K562 (cell line): ENCODE results near the gene HNMT. TPM values are rescaled to one million over a fixed set of nuclear protein-coding genes. Genes with fewer than 3 reads are reported as not detected.

Experiments
- ATAC-seq: fragments of 200-7000 bp; cut with Tn5 transposase; 3 replicates; pipeline ENCODE4 v1.9.1; 2020; ENCODE audit warnings: moderate library complexity
- BruUV-seq: library from RNA; stranded (reverse); fragments of 400-500 nt; replicated peaks from 2 replicates; lab custom pipeline; 2021; lab: Mats Ljungman, UMichigan
- CTCF ChIA-PET: fragments of 300-600 bp; formaldehyde crosslinking; extraction: SDS; loops from one replicate; lab custom pipeline; 2021; ENCODE audit warnings: low intra/inter-chr PET ratio; lab: Yijun Ruan, JAX
- POLR2A ChIA-PET: fragments of 300-600, 350-650 bp; sonication (Branson Sonifier 250); formaldehyde crosslinking; extraction: SDS; loops from one replicate; lab custom pipeline; 2021; ENCODE audit warnings: antibody characterized with exemption, inconsistent platforms; lab: Yijun Ruan, JAX
- DNase-seq, 4 experiments: peaks; one replicate each; pipeline versions ENCODE4 v3.0.0 to v3.0.0-alpha.2; 2011 to 2018; ENCODE audit warnings: low spot score in 3 of 4, mixed read lengths in 3 of 4; ENCODE audit errors: extremely low read depth in 1 of 4
- FAIRE-seq: peaks from 2 replicates; lab custom pipeline; 2011; peaks lifted over from hg19 to GRCh38; lab: Jason Lieb, UNC
- H2AFZ ChIP-seq: 2 replicates; pipeline ENCODE4 v1.6.0; 2011; ENCODE audit warnings: low read depth, low read length, control low read depth, inconsistent platforms
- H3K27ac ChIP-seq: fragments of 200-600 bp; 3 replicates; pipeline ENCODE4 v1.8.0; 2011; ENCODE audit warnings: low read depth, mild to moderate bottlenecking, control low read depth, inconsistent platforms, low read length, moderate library complexity, mixed read lengths; ENCODE audit errors: extremely low read depth
- H3K27me3 ChIP-seq, 2 experiments: fragments of 300-600 bp in 1 of 2; 2 replicates in 1 of 2; 3 replicates in 1 of 2; pipeline versions ENCODE4 v1.6.0 to v1.8.0; 2011; ENCODE audit warnings: inconsistent platforms in 2 of 2, low read length in 2 of 2, mild to moderate bottlenecking in 1 of 2, mixed read lengths in 1 of 2, moderate library complexity in 1 of 2; ENCODE audit not compliant: control insufficient read depth in 2 of 2, insufficient read depth in 2 of 2
- H3K36me3 ChIP-seq: fragments of 300-600 bp; 3 replicates; pipeline ENCODE4 v1.8.0; 2011; ENCODE audit warnings: mild to moderate bottlenecking, low read length, inconsistent platforms; ENCODE audit not compliant: control insufficient read depth, insufficient read depth
- H3K4me1 ChIP-seq, 2 experiments: fragments of 200-600 bp in 1 of 2; replicated peaks in 1 of 2; 2 replicates in 1 of 2; 3 replicates in 1 of 2; pipeline versions ENCODE4 v1.5.1 to v1.8.0; 2011; ENCODE audit warnings: inconsistent platforms in 2 of 2, low read length in 2 of 2, mild to moderate bottlenecking in 1 of 2, mixed read lengths in 1 of 2, moderate library complexity in 1 of 2; ENCODE audit not compliant: control insufficient read depth in 2 of 2, insufficient read depth in 2 of 2
- H3K4me2 ChIP-seq: 2 replicates; pipeline ENCODE4 v1.6.1; 2011; ENCODE audit warnings: low read length, control low read depth, inconsistent platforms, mixed read lengths; ENCODE audit not compliant: insufficient read depth
- H3K4me3 ChIP-seq: fragments of 200-600 bp; sonication (generic), shearing (Covaris generic); 2 replicates; pipeline ENCODE4 v1.5.1; 2016; ENCODE audit warnings: control low read depth, inconsistent platforms
- H3K79me2 ChIP-seq: fragments of 200-600 bp; 3 replicates; pipeline ENCODE4 v1.8.0; 2011; ENCODE audit warnings: low read length, inconsistent platforms; ENCODE audit not compliant: control insufficient read depth, insufficient read depth
- H3K9ac ChIP-seq, 2 experiments: 2 replicates each; pipeline versions ENCODE4 v1.6.0 to v1.6.1; 2011; ENCODE audit warnings: low read depth in 2 of 2, low read length in 2 of 2, control low read depth in 1 of 2, inconsistent platforms in 1 of 2, mild to moderate bottlenecking in 1 of 2, mixed read lengths in 1 of 2; ENCODE audit not compliant: insufficient read depth in 1 of 2
- H3K9me1 ChIP-seq: one replicate; pipeline ENCODE4 v1.6.0; 2011; ENCODE audit warnings: inconsistent platforms, mild to moderate bottlenecking, low read length, moderate library complexity; ENCODE audit not compliant: control insufficient read depth, insufficient read depth
- H3K9me3 ChIP-seq: replicated peaks from 2 replicates; pipeline ENCODE4 v1.5.1; 2011; ENCODE audit warnings: low read depth, low read length, inconsistent platforms; ENCODE audit not compliant: control insufficient read depth, insufficient read depth
- H4K20me1 ChIP-seq: replicated peaks from 2 replicates; pipeline ENCODE4 v1.6.1; 2011; ENCODE audit warnings: low read length, inconsistent platforms, mixed read lengths; ENCODE audit not compliant: control insufficient read depth, insufficient read depth
- ARID3B ChIP-seq: fragments of 250-450 bp; sonication (Bioruptor Pico); IDR thresholded peaks from 2 replicates; pipeline ENCODE4 v1.4.0; 2020; ENCODE audit warnings: borderline replicate concordance
- KAT7 ChIP-seq: sonication (generic); formaldehyde crosslinking; IDR thresholded peaks from 2 replicates; pipeline ENCODE4 v1.8.0; 2022; ENCODE audit warnings: missing genetic modification reagents, mild to moderate bottlenecking, borderline replicate concordance
- MCM2 ChIP-seq: fragments of 450-650 bp; IDR thresholded peaks from 2 replicates; pipeline ENCODE4 v1.6.1; 2017; ENCODE audit warnings: low read depth, mild to moderate bottlenecking
- MYNN ChIP-seq, 2 experiments: sonication (generic); formaldehyde crosslinking in 1 of 2; IDR thresholded peaks; 2 replicates each; pipeline versions ENCODE4 v1.5.0 to v1.6.1; 2016 to 2020; ENCODE audit warnings: antibody characterized with exemption in 1 of 2, missing genetic modification reagents in 1 of 2
- NFATC3 ChIP-seq: fragments of 450-650 bp; IDR thresholded peaks from 2 replicates; pipeline ENCODE4 v1.6.1; 2017; ENCODE audit warnings: mild to moderate bottlenecking
- NFXL1 ChIP-seq: fragments of 450-650 bp; formaldehyde crosslinking; IDR thresholded peaks from 2 replicates; pipeline ENCODE4 v1.4.0; 2021; ENCODE audit warnings: mild to moderate bottlenecking
- POLR2G ChIP-seq: fragments of 200-400 bp; formaldehyde crosslinking; IDR thresholded peaks from 2 replicates; pipeline ENCODE4 v1.6.1; 2017; ENCODE audit warnings: low read depth, mild to moderate bottlenecking, antibody characterized with exemption, low read length, moderate library complexity
- RB1 ChIP-seq: fragments of 450-650 bp; IDR thresholded peaks from 2 replicates; pipeline ENCODE4 v1.6.1; 2017; ENCODE audit warnings: low read depth, mild to moderate bottlenecking
- RUNX1 ChIP-seq: sonication (generic); IDR thresholded peaks from 2 replicates; pipeline ENCODE4 v1.6.1; 2016; ENCODE audit warnings: antibody characterized with exemption, low read depth
- SOX6 ChIP-seq: fragments of 450-650 bp; IDR thresholded peaks from 2 replicates; pipeline ENCODE4 v1.6.1; 2014; ENCODE audit warnings: mild to moderate bottlenecking
- UBTF ChIP-seq, 2 experiments: IDR thresholded peaks; 2 replicates each; pipeline ENCODE4 v1.6.1; 2012; ENCODE audit warnings: improper control_type of control experiment in 2 of 2, low read depth in 2 of 2, low read length in 2 of 2, borderline replicate concordance in 1 of 2
- USF2 ChIP-seq: sonication (generic); formaldehyde crosslinking; IDR thresholded peaks from 2 replicates; pipeline ENCODE4 v1.5.0; 2020; ENCODE audit warnings: missing genetic modification reagents
- YBX1 ChIP-seq: fragments of 450-650 bp; IDR thresholded peaks from 2 replicates; pipeline ENCODE4 v1.7.1; 2016; ENCODE audit warnings: mild to moderate bottlenecking
- ZNF274 ChIP-seq: IDR thresholded peaks from 2 replicates; pipeline ENCODE4 v1.6.1; 2011; ENCODE audit warnings: low read depth, mild to moderate bottlenecking, low read length, moderate library complexity, borderline replicate concordance
- WGBS: fragments of 100-300 bp; shearing (Covaris generic); methylation state at CpG from one replicate; pipeline ENCODE4 v1.1.6; 2016; ENCODE audit warnings: low coverage, mixed read lengths; ENCODE audit not compliant: insufficient coverage; ENCODE audit errors: missing lambda C conversion rate; 5-methylcytosine and 5-hydroxymethylcytosine counted together
- in situ Hi-C: fragments of 300-500 bp; cut with MboI; formaldehyde crosslinking; loops from 4 replicates; pipeline ENCODE4 v1.15.0; 2018; ENCODE audit warnings: inconsistent platforms, mixed read lengths
- intact Hi-C: fragments of 100-400 bp; cut with micrococcal nuclease; formaldehyde crosslinking; loops from 2 replicates; pipeline ENCODE4 v1.14.2; 2022
- polyA plus RNA-seq, 8 experiments: library from polyadenylated mRNA; depleted of rRNA in 4 of 8; stranded (reverse) in 5 of 8; unstranded in 3 of 8; fragments of >200 nt; fragmentation: Nextera tagmentation in 2 of 8; fragmentation: Illumina TruSeq in 1 of 8; extraction: Ambion mirVana in 2 of 8; extraction: Trizol in 1 of 8; gene quantifications; 2 replicates each; pipeline versions ENCODE4 v1.2.1 to v1.2.3, GENCODE V29; 2011 to 2014; ENCODE audit warnings: inconsistent platforms in 1 of 8, missing spikeins in 1 of 8
- total RNA-seq, 7 experiments: library from RNA; depleted of rRNA in 6 of 7; stranded (reverse); fragments of >200 nt in 6 of 7; fragmentation: Illumina TruSeq in 2 of 7; extraction: Trizol in 2 of 7; gene quantifications; 2 replicates each; pipeline versions ENCODE4 v1.2.1 to v1.2.3, GENCODE V29; 2011 to 2021; ENCODE audit warnings: low replicate concordance in 1 of 7

Gene HNMT
- total and polyA plus RNA-seq, 9 of the 15 experiments (the other 6 are each of a cell fraction or from before 2014, with no cell fraction given): 3.1 to 10.9 (median 5.3) TPM

GRCh38 chr2:138060301-138060635 is 96.0 kb downstream of the HNMT start (continued):
- TF ChIP-seq RB1 (no peak), POLR2G (no peak), RUNX1 (peak; percentile 38; the same call in 1 of the 2 replicates), MCM2 (no peak), SOX6 (peak; percentile 93), NFXL1 (CRISPR knock-in tag) (no peak), KAT7 (CRISPR knock-in tag) (no peak), USF2 (CRISPR knock-in tag) (no peak), MYNN (IDR thresholded peaks at IDR 0.05) (no peak), MYNN (CRISPR knock-in tag; IDR thresholded peaks at IDR 0.05) (no peak), ARID3B (CRISPR knock-in tag) (no peak)

GRCh38 chr2:138061961-138062360 is 97.7 kb downstream of the HNMT start:
- no peaks in the 10 kb centered on the region for H3K9me1 ChIP-seq
- H3K9me3 ChIP-seq: no peaks in the 10 kb centered on the region
- H3K27ac ChIP-seq: no peak overlapping the region
- no peak overlapping the region for H3K9ac ChIP-seq
- FAIRE-seq (no peak), DNase-seq (no peak), ATAC-seq (no peak)
- intact Hi-C loops (no loop called here), in situ Hi-C loops (no loop called here)
- ChIA-PET CTCF (no interaction called here), POLR2A (no interaction called here)
- no peaks in the 10 kb centered on the region for H3K79me2 ChIP-seq
- H3K4me3 ChIP-seq: no peak overlapping the region
- H3K4me1 ChIP-seq: peaks cover 6 to 30% of the 10 kb centered on the region in 2 experiments; a peak in 4 of 5 replicates
- WGBS: 76% methylated on average over 2 of the region's 2 CpGs
- H4K20me1 ChIP-seq: no peaks in the 10 kb centered on the region
- no TSS peak for BruUV-seq
- no peaks in the 10 kb centered on the region for H3K36me3 ChIP-seq
- no peak overlapping the region for H2AFZ ChIP-seq
- no peak overlapping the region for H3K4me2 ChIP-seq
- no peaks in the 10 kb centered on the region for H3K27me3 ChIP-seq
- TF ChIP-seq NFATC3 (no peak), ZNF274 (no peak), YBX1 (no peak), UBTF (IDR thresholded peaks at IDR 0.05; ENCODE audit: borderline replicate concordance in 1 of 2, low read depth in 2 of 2, low read length in 2 of 2) (no peak)
